GM12872 (cell line): Measurements from ENCODE around the gene MINDY4.

ENCODE experiments used
- CTCF ChIP-seq: IDR thresholded peaks from 3 replicates; pipeline ENCODE4 v1.5.1; 2011; ENCODE audit warnings: low read depth, mild to moderate bottlenecking, low read length, moderate library complexity; ENCODE audit not compliant: insufficient read depth

MINDY4 gene

GRCh38 chr7:30871655-30872054 is 100.4 kb downstream of the MINDY4 start:
- no peak for TF ChIP-seq CTCF

- no peak for TF ChIP-seq CTCF
These were observed 102.0 kb downstream of the MINDY4 start for GRCh38 chr7:30873207-30873606.

GRCh38 chr7:30873656-30874055 is 102.4 kb downstream of the MINDY4 start:
- TF ChIP-seq CTCF: no peak

- TF ChIP-seq CTCF: no peak
These were observed 103.6 kb downstream of the MINDY4 start for GRCh38 chr7:30874656-30875302.

GRCh38 chr7:30877015-30877769 is 106.0 kb downstream of the MINDY4 start:
- TF ChIP-seq CTCF: no peak

- TF ChIP-seq CTCF: no peak
These were observed 106.8 kb downstream of the MINDY4 start for GRCh38 chr7:30877993-30878392.

- no peak for TF ChIP-seq CTCF
These were observed 108.2 kb downstream of the MINDY4 start for GRCh38 chr7:30879139-30880124.
